ENCODE measurements around the gene P3H2. TPM values are rescaled to one million over a fixed set of nuclear protein-coding genes. Genes with fewer than 3 reads are reported as not detected.

The P3H2 gene
- total RNA-seq, 4 donors from 2014 or later: 0.24 to 4.0 (median 0.90) TPM

DNA sequence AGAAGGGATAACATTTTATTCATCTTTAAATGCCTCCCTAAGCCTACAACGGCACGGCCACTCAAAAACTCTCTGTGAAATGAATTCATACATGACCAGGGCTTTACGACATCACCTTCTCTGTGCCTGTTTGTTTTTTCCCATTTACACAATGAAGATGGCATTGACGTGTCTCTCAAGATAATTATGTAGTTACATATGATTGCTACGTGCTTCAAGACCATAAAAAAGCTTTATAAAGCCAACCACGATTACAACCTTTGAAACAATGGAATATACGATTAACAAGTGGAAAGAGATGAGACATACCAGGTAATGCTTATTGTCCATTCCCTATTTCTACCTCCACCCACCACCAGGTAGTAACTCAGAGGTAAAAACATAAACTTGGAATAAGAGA, 168.4 kb downstream of the P3H2 start:
- intact Hi-C loops (cut with DNase I; ENCODE audit: low total_unique reads): no loop called here
- TF ChIP-seq POLR2A (IDR thresholded peaks at IDR 0.05) (no peak), CTCF (IDR thresholded peaks at IDR 0.05 in 4 of 5, conservative IDR thresholded peaks at IDR 0.05 in 1 of 5) (no peak)
- Histone ChIP-seq H3K4me1 (peaks cover 5 to 9% of the 10 kb centered on the region in 2 donors), H3K27ac (no peak overlapping the region), H3K9me3 (no peaks in the 10 kb centered on the region), H3K36me3 (no peaks in the 10 kb centered on the region), H3K4me3 (no peak overlapping the region), H3K27me3 (no peaks in the 10 kb centered on the region)
- in situ Hi-C loops (cut with MboI; ENCODE audit: low sequenced_read_pairs in 4 of 4): no loop called here
- ATAC-seq (no peak), DNase-seq (no peak)

DNA sequence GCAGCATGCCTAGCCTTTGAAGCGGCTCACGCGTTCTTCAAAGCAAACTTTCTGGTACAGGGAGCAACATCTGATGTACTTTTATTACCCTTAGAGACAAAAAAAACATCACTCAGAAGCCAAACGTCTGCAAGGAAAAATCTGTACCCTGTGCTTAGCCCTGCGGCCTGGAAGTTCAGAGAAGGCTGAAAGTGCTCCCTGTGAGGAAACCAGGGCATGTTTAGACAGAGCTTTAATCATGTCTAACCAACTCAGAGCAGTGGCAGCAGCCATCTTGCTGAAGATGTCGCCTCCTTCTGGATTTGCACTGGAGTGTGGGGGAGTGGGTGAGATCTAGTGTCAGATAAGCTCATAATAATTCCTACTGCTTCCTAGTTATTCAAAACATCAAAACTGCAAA, 170.4 kb downstream of the P3H2 start:
- peaks cover 5 to 9% of the 10 kb centered on the region in 2 donors for H3K4me1 ChIP-seq
- H3K36me3 ChIP-seq: no peaks in the 10 kb centered on the region
- in situ Hi-C loops (cut with MboI; ENCODE audit: low sequenced_read_pairs in 4 of 4) (no loop called here), intact Hi-C loops (cut with DNase I; ENCODE audit: low total_unique reads) (no loop called here)
- H3K9me3 ChIP-seq: no peaks in the 10 kb centered on the region
- no peak for ATAC-seq
- DNase-seq: no peak
- no peak for TF ChIP-seq POLR2A (IDR thresholded peaks at IDR 0.05)
- TF ChIP-seq CTCF (IDR thresholded peaks at IDR 0.05 in 4 of 5, conservative IDR thresholded peaks at IDR 0.05 in 1 of 5): no peak
- no peak overlapping the region for H3K4me3 ChIP-seq
- no peaks in the 10 kb centered on the region for H3K27me3 ChIP-seq
- H3K27ac ChIP-seq: no peak overlapping the region

DNA sequence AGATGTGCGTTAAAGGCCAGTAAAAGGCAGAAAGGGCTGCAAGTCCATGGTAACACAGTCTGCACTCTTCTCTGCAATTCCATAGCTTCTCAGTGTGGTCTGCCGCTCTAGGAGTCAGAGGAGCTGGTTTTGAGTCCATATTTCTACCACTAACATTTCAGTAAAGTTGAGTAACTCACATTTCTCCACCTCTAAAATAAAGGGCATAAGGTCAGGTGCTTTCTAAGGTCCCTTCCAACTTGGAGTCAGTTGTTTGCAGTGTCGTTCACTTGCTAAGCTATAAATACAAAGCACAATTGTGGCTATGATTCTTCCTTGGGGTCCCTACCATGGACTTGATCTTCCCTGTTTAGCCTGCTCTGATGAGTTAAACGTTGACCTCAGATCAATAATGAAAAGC, 171.1 kb downstream of the P3H2 start:
- ATAC-seq (no peak), DNase-seq (no peak)
- no peak overlapping the region for H3K27ac ChIP-seq
- H3K9me3 ChIP-seq: no peaks in the 10 kb centered on the region
- no peaks in the 10 kb centered on the region for H3K27me3 ChIP-seq
- peaks cover 5 to 9% of the 10 kb centered on the region in 2 donors for H3K4me1 ChIP-seq
- in situ Hi-C loops (cut with MboI; ENCODE audit: low sequenced_read_pairs in 4 of 4): loop anchor here in 3 of 4 donors (10.0 to 25.0 kb wide), 3 partner anchors 662 to 687 kb away; no protein-coding TSS in a partner anchor
- intact Hi-C loops (cut with DNase I; ENCODE audit: low total_unique reads): loop anchor here (5.0 to 10.0 kb wide), 2 partner anchors 262 to 345 kb away; no protein-coding TSS in a partner anchor
- no peaks in the 10 kb centered on the region for H3K36me3 ChIP-seq
- H3K4me3 ChIP-seq: no peak overlapping the region
- TF ChIP-seq POLR2A (IDR thresholded peaks at IDR 0.05): no peak
- no peak for TF ChIP-seq CTCF (IDR thresholded peaks at IDR 0.05 in 4 of 5, conservative IDR thresholded peaks at IDR 0.05 in 1 of 5)

DNA sequence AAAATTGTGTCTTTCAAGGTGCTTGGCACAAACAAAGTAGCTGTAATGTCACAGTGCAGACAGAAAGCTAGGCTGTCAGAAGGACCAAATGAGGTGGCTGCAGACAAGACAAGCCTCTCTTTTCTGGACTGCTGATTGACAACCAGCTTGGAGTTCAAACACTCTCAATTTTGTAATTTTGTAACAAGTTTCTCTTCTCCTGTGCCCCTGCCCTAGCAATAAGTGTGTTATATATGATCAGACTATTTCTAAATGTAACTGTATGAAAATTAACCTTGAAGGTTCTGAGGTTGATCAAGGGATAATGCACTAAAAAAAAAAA, 172.0 kb downstream of the P3H2 start:
- Histone ChIP-seq H3K27me3 (no peaks in the 10 kb centered on the region), H3K36me3 (no peaks in the 10 kb centered on the region), H3K9me3 (no peaks in the 10 kb centered on the region), H3K4me3 (no peak overlapping the region), H3K27ac (no peak overlapping the region), H3K4me1 (peaks cover 5 to 9% of the 10 kb centered on the region in 2 donors)
- no peak for ATAC-seq
- in situ Hi-C loops (cut with MboI; ENCODE audit: low sequenced_read_pairs in 4 of 4) (loop anchor here in 3 of 4 donors (10.0 to 25.0 kb wide), 3 partner anchors 661 to 686 kb away; no protein-coding TSS in a partner anchor), intact Hi-C loops (cut with DNase I; ENCODE audit: low total_unique reads) (loop anchor here (1.0 to 10.0 kb wide), 3 partner anchors 261 to 678 kb away; no protein-coding TSS in a partner anchor)
- no peak for DNase-seq
- TF ChIP-seq POLR2A (IDR thresholded peaks at IDR 0.05) (no peak), CTCF (IDR thresholded peaks at IDR 0.05 in 4 of 5, conservative IDR thresholded peaks at IDR 0.05 in 1 of 5) (no peak)

Measured in gastrocnemius medialis (tissue), 4 donors.